Activated CD8-positive, alpha-beta T cell treated with anti-CD3 and anti-CD28 coated beads, Interleukin-2, amount 10 ng/mL, durations not matched to agents 7 days and 5 days (primary cell): Measurements from ENCODE around the gene SLC25A22. TPM values are rescaled to one million over a fixed set of nuclear protein-coding genes. Genes with fewer than 3 reads are reported as not detected.

Experiments used
- ATAC-seq: fragments of 150-1000 bp; cut with Tn5 transposase; one replicate; pipeline ENCODE4 v1.10.0; 2021; ENCODE audit warnings: moderate library complexity
- CTCF ChIA-PET: fragments of 350-600 bp; sonication (Branson Sonifier 250); formaldehyde crosslinking; loops from one replicate; lab custom pipeline; 2021; ENCODE audit warnings: antibody characterized with exemption; lab: Charles Lee
- POLR2A ChIA-PET: fragments of 350-600 bp; sonication (Branson Sonifier 250); formaldehyde crosslinking; loops from one replicate; lab custom pipeline; 2021; ENCODE audit warnings: antibody characterized with exemption; lab: Charles Lee
- DNase-seq: peaks from one replicate; pipeline ENCODE4 v3.0.0-alpha.2; 2020
- H3K27ac Mint-ChIP-seq: one replicate; pipeline ENCODE4 v1.8.0; 2021; ENCODE audit warnings: mild to moderate bottlenecking, mixed read lengths
- H3K27me3 Mint-ChIP-seq: one replicate; pipeline ENCODE4 v1.8.0; 2021; ENCODE audit warnings: low read depth, mixed read lengths
- H3K36me3 Mint-ChIP-seq: one replicate; pipeline ENCODE4 v1.8.0; 2021; ENCODE audit warnings: low read depth, mixed read lengths
- H3K4me1 Mint-ChIP-seq: one replicate; pipeline ENCODE4 v1.8.0; 2021; ENCODE audit warnings: low read depth, mixed read lengths
- H3K4me3 Mint-ChIP-seq: one replicate; pipeline ENCODE4 v1.8.0; 2021; ENCODE audit warnings: mild to moderate bottlenecking, mixed read lengths
- H3K9me3 Mint-ChIP-seq: one replicate; pipeline ENCODE4 v1.8.0; 2022; ENCODE audit warnings: mixed read lengths; ENCODE audit not compliant: insufficient read depth
- total RNA-seq, 2 experiments: library from RNA; stranded (reverse); gene quantifications; one replicate each; pipeline ENCODE4 v1.2.3, GENCODE V29; 2021

SLC25A22 gene
- total RNA-seq, 2 experiments from 2014 or later: 51.2 to 56.4 TPM

GRCh38 chr11:809287-810039 is 11.4 kb upstream of the SLC25A22 start, which contains the start of gene RPLP2:
Gene RPLP2, plus strand, starts transcription at chr11:809967. Its CDS starts 268 bp downstream, at chr11:810235.
- ATAC-seq (peak; percentile 85), DNase-seq (peak; percentile 98)
- CTCF ChIA-PET: interaction anchor here (0.5 to 1.9 kb wide), 5 partner anchors 10 to 231 kb away, joined by 3 to 5 read pairs (median 3); partner anchors contain the start of genes CD151 and TSPAN4
- POLR2A ChIA-PET: interaction anchor here (0.6 to 2.3 kb wide), 9 partner anchors 10 to 83 kb away, joined by 3 to 27 read pairs (median 6); partner anchors contain the start of genes PNPLA2 and TSPAN4
- Mint-ChIP-seq H3K27me3 (no peaks in the 10 kb centered on the region), H3K27ac (peak within 1 kb of the TSS; percentile 97), H3K36me3 (peaks cover 39% of the 10 kb centered on the region), H3K4me1 (peaks cover 45% of the 10 kb centered on the region), H3K4me3 (peak within 1 kb of the TSS; percentile 93), H3K9me3 (no peaks in the 10 kb centered on the region)

GRCh38 chr11:808427-809286 is 10.6 kb upstream of the SLC25A22 start:
- POLR2A ChIA-PET: interaction anchor here (0.6 to 2.3 kb wide), 8 partner anchors 10 to 228 kb away, joined by 3 to 27 read pairs (median 6); partner anchors contain the start of genes PNPLA2 and TSPAN4
- CTCF ChIA-PET: interaction anchor here (0.5 to 1.9 kb wide), 5 partner anchors 11 to 230 kb away, joined by 3 to 5 read pairs (median 3); partner anchors contain the start of genes CD151 and TSPAN4
- Mint-ChIP-seq H3K4me3 (peak overlapping the region; percentile 93), H3K9me3 (no peaks in the 10 kb centered on the region), H3K36me3 (peaks cover 39% of the 10 kb centered on the region), H3K27ac (peak overlapping the region; percentile 97), H3K27me3 (no peaks in the 10 kb centered on the region), H3K4me1 (peaks cover 48% of the 10 kb centered on the region)
- no peak for ATAC-seq
- peak; percentile 56 for DNase-seq

- POLR2A ChIA-PET: interaction anchor here (0.8 to 2.4 kb wide), 4 partner anchors 15 to 48 kb away, joined by 3 to 9 read pairs (median 4); partner anchors contain the start of gene GATD1
- CTCF ChIA-PET: interaction anchor here (2.2 kb wide), 1 partner anchor 15 kb away, joined by 4 read pairs; no protein-coding TSS in a partner anchor
- Mint-ChIP-seq H3K4me3 (peak overlapping the region; percentile 82), H3K9me3 (no peaks in the 10 kb centered on the region), H3K4me1 (peaks cover 27% of the 10 kb centered on the region), H3K27ac (peak overlapping the region; percentile 78), H3K27me3 (no peaks in the 10 kb centered on the region), H3K36me3 (peaks cover 18% of the 10 kb centered on the region)
- DNase-seq (no peak), ATAC-seq (no peak)
Measured at GRCh38 chr11:804599-804964, 6.5 kb upstream of the SLC25A22 start.

- peaks cover 27% of the 10 kb centered on the region for H3K4me1 Mint-ChIP-seq
- POLR2A ChIA-PET: interaction anchor here (0.8 to 2.4 kb wide), 5 partner anchors 12 to 47 kb away, joined by 3 to 9 read pairs (median 3); partner anchors contain the start of gene GATD1
- H3K27ac Mint-ChIP-seq: peak overlapping the region; percentile 78
- DNase-seq (no peak), ATAC-seq (no peak)
- CTCF ChIA-PET: interaction anchor here (2.2 kb wide), 1 partner anchor 15 kb away, joined by 4 read pairs; no protein-coding TSS in a partner anchor
- peaks cover 20% of the 10 kb centered on the region for H3K36me3 Mint-ChIP-seq
- no peaks in the 10 kb centered on the region for H3K27me3 Mint-ChIP-seq
- H3K9me3 Mint-ChIP-seq: no peaks in the 10 kb centered on the region
- peak overlapping the region; percentile 82 for H3K4me3 Mint-ChIP-seq
Measured at GRCh38 chr11:803770-804598, 5.9 kb upstream of the SLC25A22 start.

GRCh38 chr11:803467-803742 is 5.3 kb upstream of the SLC25A22 start:
- H3K4me3 Mint-ChIP-seq: peak overlapping the region; percentile 82
- peaks cover 26% of the 10 kb centered on the region for H3K4me1 Mint-ChIP-seq
- peaks cover 18% of the 10 kb centered on the region for H3K36me3 Mint-ChIP-seq
- ChIA-PET CTCF (interaction anchor here (2.2 kb wide), 1 partner anchor 16 kb away, joined by 4 read pairs; no protein-coding TSS in a partner anchor), POLR2A (interaction anchor here (1.4 kb wide), 1 partner anchor 12 kb away, joined by 3 read pairs; no protein-coding TSS in a partner anchor)
- no peaks in the 10 kb centered on the region for H3K9me3 Mint-ChIP-seq
- H3K27ac Mint-ChIP-seq: no peak overlapping the region
- DNase-seq (no peak), ATAC-seq (no peak)
- no peaks in the 10 kb centered on the region for H3K27me3 Mint-ChIP-seq

GRCh38 chr11:802693-803466 is 4.8 kb upstream of the SLC25A22 start:
- no peaks in the 10 kb centered on the region for H3K27me3 Mint-ChIP-seq
- H3K36me3 Mint-ChIP-seq: peaks cover 16% of the 10 kb centered on the region
- H3K27ac Mint-ChIP-seq: no peak overlapping the region
- peaks cover 22% of the 10 kb centered on the region for H3K4me1 Mint-ChIP-seq
- ChIA-PET POLR2A (interaction anchor here (1.4 kb wide), 1 partner anchor 11 kb away, joined by 3 read pairs; no protein-coding TSS in a partner anchor), CTCF (interaction anchor here (0.6 to 2.2 kb wide), 2 partner anchors 17 to 90 kb away, joined by 3 to 4 read pairs; no protein-coding TSS in a partner anchor)
- H3K4me3 Mint-ChIP-seq: peak overlapping the region; percentile 82
- H3K9me3 Mint-ChIP-seq: no peaks in the 10 kb centered on the region
- DNase-seq (no peak), ATAC-seq (no peak)

GRCh38 chr11:802018-802617 is 4.0 kb upstream of the SLC25A22 start:
- ChIA-PET POLR2A (no interaction called here), CTCF (interaction anchor here (0.6 kb wide), 1 partner anchor 89 kb away, joined by 3 read pairs; no protein-coding TSS in a partner anchor)
- Mint-ChIP-seq H3K27ac (no peak overlapping the region), H3K9me3 (no peaks in the 10 kb centered on the region), H3K36me3 (peaks cover 14% of the 10 kb centered on the region), H3K4me1 (peaks cover 20% of the 10 kb centered on the region), H3K4me3 (peak overlapping the region; percentile 8), H3K27me3 (no peaks in the 10 kb centered on the region)
- ATAC-seq (no peak), DNase-seq (no peak)

- no peaks in the 10 kb centered on the region for H3K27me3 Mint-ChIP-seq
- ChIA-PET POLR2A (no interaction called here), CTCF (no interaction called here)
- H3K9me3 Mint-ChIP-seq: no peaks in the 10 kb centered on the region
- H3K36me3 Mint-ChIP-seq: peaks cover 14% of the 10 kb centered on the region
- peaks cover 24% of the 10 kb centered on the region for H3K4me1 Mint-ChIP-seq
- H3K27ac Mint-ChIP-seq: no peak overlapping the region
- ATAC-seq (no peak), DNase-seq (no peak)
- H3K4me3 Mint-ChIP-seq: no peak overlapping the region
Measured at GRCh38 chr11:801097-801780, 3.2 kb upstream of the SLC25A22 start.

- no peak overlapping the region for H3K4me3 Mint-ChIP-seq
- H3K27me3 Mint-ChIP-seq: no peaks in the 10 kb centered on the region
- ChIA-PET POLR2A (no interaction called here), CTCF (no interaction called here)
- H3K36me3 Mint-ChIP-seq: peaks cover 16% of the 10 kb centered on the region
- DNase-seq (no peak), ATAC-seq (no peak)
- H3K4me1 Mint-ChIP-seq: peaks cover 26% of the 10 kb centered on the region
- H3K9me3 Mint-ChIP-seq: no peaks in the 10 kb centered on the region
- no peak overlapping the region for H3K27ac Mint-ChIP-seq
Measured at GRCh38 chr11:800473-800872, 2.4 kb upstream of the SLC25A22 start.
